Measurements from ENCODE around the gene GPI.
"Not testable (repeated sequence)": the region's sequence is repeated elsewhere in the genome, so short reads cannot be mapped to it uniquely, and the experiment has no call there.

Gene GPI

DNA sequence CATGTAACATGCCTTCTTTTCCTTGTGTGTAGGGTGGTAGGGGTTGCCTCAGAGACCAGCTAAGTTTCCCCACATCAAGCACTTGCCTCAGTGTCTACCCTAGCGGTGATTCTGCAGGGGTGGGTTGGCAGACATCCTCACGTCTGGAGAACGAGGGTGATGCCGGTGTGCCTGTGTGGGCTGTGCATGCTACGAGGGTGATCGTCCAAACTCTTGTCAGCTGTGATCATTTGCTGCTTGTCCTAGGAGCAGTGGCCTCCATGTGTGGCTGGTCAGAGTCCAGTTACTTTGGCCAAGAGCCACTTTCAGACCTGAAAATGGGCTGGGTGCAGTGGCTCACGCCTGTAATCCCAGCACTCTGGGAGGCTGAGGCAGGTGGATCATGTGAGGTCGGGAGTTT is 5.1 kb downstream of the GPI start:
- no peak for DNase-seq

DNA sequence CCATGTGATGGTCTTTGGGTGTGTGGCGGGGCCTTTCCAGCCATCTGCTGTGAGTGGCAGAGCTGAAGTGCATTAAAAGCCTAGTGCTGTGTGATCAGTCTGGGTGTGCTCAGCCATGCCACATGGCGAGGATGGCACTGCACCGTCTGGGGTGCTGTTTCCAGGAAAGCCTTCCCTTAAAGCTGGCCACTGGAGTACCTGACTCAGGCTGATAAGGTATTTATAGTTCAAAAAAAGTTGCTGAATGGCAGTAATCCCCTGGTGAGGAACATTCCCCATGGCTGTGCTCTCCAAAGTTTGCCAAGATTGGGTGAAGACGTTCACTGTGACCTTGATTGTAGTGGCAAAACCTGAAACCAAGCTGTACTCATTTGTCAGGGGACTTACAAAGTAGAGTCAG is 6.0 kb downstream of the GPI start:
- DNase-seq = no peak

DNA sequence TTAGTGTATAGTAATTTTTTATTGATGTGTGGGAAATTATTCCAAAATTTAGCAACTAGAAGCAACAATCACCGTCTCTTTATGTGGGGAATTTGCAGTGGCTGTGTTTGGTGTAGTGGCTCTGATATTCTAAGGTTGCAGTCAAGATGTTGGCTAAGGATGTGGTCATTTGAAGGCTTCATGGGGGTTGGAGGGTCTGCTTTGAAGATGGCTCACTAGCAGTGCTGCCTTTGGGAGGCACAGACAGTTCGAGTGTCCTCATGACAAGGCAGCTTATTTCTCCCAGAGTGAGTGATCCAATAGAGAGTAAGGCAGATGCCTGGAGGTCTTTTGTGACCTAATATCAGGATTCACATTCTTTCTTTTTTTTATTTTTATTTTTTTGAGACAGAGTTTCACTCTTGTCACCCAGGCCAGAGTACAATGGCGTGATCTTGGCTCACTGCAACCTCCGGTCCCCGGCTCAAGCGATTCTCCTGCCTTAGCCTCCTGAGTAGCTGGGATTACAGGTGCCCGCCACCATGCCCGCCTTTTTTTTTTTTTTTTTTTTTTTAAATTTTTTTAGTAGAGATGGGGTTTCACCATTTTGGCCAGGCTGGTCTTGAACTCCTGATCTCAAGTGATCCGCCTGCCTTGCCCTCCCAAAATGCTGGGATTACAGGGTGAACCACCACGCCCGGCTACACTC is 8.7 kb downstream of the GPI start:
- DNase-seq = no peak

DNA sequence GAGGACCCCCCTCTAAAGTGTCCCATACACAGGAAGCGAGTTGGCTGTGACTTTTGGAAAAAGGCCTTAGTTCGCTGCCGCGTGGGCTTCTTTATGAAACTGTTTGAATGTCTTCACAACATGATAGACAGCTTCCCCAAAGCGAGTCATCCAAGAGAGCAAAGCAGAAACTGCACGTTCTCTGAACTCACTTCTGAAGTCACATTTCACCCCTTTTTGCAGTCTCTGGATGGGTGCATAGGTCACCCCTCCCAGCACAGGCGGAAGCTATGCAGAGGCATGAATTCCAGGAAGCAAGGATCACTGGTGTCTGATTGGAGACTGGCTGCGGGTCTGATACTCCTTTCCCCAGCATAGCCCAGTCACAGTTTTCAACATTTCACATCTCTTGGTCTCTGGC is 10.6 kb downstream of the GPI start:
- no peak for DNase-seq

DNA sequence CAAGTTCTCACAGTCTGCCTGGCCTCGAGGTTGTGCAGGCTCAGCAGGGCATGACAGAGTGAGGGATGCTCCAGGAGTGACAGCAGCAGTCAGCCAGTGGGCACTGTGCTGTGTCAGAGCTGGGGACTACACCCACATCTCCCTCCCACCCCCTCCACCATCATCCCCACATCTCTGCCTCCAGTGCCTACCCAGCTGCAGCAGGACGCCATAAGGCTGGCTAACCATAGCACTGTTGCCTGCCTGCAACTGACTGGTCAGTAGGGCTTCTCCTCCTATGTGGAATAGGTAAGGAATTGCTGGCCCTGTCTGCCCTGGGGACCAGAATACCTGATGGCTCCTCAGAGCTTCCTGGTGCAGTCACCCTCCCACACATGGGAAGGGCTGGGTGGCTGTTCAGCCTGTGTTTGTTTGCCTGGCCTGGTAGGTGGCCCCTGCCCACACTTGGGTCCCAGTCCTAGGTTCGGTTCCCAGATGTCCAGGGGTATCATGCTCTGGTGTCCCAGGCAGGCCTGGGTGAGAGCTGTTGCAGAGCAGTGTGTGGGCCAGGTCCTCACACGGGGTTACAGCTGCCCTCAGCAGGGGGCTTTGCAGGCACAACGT is 15.7 kb downstream of the GPI start:
- DNase-seq = no peak

DNA sequence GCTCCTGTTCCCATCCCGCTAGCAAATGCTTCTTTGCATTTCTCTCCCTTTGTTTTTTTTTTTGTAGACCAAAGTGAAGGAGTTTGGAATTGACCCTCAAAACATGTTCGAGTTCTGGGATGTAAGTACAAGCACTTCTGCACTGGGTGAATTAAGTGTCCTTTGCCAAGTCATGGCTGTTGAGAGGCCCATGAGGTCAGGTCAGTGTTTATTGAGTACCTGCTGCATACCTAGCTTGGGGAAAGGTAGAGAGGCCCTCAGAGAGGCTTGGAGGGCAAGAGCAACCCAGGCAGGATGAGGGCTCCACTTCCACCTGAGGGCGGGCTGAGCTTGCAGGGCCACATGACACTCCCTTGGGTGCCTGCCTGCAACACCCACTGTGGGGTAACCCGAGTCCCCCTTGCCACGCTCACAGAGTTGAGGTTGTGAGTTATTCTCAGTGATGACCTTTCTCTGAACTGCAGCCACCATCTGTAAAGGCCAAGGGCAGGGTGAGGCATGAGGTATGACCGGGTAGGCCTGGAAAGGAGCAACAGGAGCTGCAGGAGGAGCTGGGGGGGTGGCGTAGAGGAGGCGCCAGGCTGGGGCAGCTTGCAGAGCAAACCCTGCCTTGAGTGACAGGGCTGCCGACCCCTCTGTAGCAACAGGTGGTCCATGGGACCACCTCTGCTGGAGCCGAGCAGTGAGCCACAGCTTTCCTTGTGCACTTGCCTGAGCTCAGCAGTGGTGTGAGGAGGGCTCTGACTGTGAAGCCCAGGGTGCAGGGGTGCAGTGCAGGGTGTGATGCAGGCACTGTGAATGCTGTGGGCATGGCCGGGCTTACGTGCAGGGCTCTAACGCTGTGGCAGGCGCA is 16.6 kb downstream of the GPI start:
- no peak for DNase-seq

DNA sequence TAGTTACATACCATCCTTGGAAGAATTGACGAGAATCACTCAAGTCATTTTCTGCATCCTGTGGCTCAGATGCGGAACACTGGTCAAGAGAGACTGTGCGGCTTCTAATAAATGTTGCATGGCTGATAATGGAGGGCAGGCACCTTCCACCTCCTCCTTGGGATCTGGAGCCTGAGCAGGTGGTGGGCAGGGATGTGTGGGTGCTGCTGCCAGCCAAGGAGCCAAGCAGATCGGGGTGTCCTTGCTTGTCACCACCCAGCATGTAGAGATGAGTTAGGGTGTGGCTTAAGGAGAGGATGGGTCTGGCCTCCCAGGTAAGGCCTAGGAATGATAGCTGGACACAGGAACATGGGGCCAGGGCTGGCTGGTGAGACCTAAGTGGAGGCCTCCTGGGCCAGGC is 17.5 kb downstream of the GPI start:
- DNase-seq = no peak

DNA sequence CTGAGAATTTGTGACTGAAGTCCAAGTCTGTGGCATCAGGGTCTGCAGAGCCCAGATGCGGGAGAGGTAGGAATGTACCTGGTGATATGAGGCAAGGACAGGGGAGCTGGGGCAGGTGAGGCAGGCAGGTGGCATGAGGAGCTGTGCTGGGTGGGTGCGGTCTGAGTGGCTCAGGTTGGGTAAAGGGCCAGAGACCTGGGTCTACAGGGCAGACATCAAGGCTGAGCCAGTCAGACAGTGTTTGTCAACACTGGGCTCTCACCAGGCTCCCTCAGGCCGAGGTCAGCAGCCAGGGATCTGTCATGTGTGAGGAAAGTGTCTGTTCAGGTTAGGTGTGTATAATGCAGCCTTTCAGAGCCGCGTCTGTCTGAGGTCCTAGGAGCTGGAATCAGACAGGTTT is 18.6 kb downstream of the GPI start:
- no peak for DNase-seq

DNA sequence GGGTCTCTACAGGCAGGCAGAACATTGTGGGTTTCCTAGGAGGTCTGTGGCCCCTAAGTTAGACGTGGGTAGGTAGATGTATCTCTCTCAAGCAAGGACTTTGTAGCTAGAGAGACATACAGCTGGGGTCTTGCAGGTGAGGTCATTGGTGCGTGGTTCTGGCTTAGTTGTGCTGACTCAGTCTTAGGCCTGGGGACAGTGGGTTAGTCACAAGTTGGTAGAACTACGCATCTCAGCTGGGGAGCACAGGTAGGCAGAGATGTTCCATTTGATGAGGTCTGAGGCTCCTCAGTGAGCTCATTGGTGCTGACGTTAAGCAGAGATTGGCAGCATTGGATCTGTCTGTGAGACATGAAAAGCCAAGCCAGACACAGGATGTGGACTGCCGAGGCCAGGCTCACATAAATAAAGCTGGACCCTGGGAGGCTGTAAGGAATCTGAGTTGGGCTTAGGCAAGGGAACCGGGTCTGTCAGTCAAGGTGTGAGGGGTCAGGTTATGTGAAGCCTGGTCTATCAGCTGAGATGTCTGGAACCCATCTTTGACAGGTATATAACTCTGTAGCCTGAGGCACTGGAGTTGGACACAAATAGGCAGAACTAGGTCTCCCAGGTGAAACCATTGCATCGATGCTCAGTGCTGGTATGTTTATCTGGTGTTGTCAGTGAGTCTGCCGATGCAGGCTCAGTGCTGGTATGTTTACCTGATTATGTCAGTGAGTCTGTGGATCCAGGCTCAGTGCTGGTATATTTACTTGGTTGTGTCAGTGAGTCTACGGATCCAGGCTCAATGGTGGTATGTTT is 21.8 kb downstream of the GPI start:
- no peak for DNase-seq

DNA sequence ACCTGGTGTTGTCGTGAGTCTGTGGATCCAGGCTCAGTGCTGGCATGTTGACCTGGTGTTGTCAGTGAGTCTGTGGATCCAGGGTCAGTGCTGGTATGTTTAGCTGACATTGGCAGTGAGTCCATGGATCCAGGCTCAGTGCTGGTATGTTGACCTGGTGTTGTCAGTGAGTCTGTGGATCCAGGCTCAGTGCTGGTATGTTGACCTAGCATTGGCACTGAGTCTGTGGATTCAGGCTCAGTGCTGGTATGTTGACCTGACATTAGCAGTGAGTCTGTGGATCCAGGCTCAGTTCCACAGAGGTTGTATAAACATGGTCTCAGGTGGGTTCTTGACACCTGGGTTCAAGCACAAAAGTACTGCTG is 22.4 kb downstream of the GPI start:
- no peak for DNase-seq

DNA sequence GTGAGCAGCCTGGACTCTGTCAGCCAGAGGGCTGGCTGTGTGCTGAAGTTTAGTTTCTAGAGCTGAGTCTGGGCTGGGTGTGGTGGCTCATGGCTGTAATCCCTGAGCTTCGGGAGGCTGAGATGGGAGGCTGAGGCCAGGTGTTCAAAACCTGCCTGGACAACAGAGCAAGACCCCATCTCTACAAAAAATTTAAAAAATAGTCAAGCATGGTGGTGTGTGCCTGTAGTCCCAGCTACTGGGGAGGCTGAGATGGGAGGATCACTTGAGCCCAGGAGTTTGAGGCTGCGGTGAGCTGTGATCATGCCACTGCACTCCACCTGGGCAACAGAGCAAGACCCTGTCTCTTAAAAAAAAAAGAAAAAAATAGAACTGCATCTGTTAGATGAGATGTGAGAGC is 23.7 kb downstream of the GPI start:
- DNase-seq = not testable (repeated sequence)

DNA sequence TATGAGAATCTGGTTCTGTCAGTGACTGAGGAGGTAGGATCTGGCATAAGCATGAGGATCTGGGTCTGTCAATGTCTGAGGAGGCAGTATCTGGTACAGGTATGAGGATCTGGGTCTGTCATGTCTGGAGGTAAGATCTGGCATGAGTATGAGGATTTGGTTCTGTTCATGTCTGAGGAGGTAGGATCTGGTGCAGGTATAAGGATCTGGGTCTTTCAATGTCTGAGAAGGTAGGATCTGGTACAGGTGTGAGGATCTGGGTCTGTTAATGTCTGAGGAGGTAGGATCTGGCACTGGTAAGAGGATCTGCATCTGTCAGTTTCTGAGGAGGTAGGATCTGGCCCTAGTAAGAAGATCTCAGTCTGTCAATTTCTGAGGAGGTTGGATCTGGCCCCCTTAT is 26.8 kb downstream of the GPI start:
- DNase-seq = no peak

DNA sequence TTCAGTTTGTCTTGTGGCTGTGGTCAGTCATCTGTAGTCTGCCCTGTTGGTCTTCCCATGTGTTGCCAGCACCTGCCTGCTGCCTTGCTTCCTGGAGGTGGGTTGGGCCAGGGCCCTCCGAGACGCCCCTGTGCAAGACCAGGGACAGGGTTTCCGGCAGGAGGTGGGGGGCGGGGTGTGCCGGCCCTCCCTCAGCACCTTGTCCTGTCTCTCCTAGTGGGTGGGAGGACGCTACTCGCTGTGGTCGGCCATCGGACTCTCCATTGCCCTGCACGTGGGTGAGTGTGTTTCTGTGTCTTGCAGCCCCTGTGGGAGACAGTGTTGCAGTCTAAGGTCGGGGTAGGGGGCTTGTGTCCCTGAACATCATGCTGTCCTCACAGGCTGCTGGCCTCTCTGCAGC is 28.0 kb downstream of the GPI start:
- no peak for DNase-seq

DNA sequence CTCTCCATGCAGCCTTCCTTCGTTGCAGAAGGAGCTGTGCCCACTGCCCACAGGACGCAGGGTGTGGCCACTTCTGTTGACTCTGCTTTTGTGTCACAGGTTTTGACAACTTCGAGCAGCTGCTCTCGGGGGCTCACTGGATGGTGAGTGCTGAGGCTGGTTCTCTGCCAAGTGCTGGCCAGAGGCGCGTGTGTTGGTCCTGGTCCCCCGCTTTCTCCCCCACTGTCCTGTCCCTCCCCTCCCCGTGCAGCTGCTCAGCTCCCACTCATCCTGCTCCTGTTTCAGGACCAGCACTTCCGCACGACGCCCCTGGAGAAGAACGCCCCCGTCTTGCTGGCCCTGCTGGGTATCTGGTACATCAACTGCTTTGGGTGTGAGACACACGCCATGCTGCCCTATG is 28.6 kb downstream of the GPI start:
- DNase-seq = no peak

DNA sequence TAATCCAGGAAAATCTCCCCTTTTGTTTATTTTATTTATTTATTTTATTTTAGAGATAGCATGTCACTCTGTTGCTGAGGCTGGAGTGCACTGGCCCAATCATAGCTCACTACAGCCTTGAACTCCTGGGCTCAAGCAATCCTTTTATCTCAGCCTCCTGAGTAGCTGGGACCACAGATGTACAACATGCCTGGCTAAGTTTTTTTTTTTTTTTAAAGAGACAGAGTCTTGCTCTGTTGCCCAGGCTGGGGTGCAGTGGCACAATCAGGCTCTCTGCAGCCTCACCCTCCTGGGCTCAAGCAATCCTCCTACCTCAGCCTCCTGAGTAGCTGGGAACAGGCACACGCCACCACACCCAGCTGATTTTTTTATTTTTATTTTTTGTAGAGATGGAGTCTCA is 32.9 kb downstream of the GPI start:
- no peak for DNase-seq

DNA sequence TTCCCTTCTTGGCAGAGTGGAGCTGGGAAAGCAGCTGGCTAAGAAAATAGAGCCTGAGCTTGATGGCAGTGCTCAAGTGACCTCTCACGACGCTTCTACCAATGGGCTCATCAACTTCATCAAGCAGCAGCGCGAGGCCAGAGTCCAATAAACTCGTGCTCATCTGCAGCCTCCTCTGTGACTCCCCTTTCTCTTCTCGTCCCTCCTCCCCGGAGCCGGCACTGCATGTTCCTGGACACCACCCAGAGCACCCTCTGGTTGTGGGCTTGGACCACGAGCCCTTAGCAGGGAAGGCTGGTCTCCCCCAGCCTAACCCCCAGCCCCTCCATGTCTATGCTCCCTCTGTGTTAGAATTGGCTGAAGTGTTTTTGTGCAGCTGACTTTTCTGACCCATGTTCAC is 34.9 kb downstream of the GPI start:
- no peak for DNase-seq

DNA sequence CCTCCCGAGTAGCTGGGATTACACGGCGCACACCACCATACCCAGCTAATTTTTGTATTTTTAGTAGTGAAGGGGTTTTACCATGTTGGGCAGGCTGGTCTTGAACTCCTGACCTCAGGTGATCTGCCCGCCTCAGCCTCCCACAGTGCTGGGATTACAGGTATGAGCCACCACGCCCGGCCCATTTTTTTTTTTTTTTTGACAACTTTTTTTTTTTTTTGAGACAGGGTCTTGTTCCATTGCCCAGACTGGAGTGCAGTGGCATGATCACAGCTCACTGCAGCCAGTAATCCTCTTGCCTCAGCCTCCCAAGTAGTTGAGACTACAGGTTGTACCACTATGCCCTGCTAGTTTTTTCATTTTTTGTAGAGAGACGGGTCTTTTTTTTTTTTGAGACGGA is 35.8 kb downstream of the GPI start:
- not testable (repeated sequence) for DNase-seq

DNA sequence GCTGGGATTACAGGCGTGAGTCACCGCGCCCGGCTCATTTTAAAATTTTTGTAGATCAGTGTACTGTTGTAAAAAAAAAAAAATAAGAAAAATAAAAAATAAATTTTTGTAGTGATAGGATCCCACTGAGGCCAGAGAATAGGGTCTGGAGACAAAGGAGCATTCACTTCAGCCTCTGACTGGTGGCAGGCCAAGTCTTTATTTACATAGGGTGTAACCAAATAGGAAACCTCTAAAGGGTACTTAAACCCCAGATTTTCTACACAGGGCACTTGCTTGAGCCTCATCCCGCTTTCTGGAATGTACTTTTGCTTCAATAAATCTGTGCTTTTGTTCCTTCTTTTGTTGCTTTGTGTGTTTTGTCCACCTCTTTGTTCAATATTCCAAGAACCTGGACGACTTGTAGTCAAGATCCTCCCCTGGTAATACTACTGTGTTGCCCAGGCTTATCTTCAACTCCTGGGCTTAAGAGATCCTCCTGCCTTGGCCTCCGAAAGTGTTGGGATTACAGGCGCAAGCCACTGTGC is 37.1 kb downstream of the GPI start:
- DNase-seq = no peak

DNA sequence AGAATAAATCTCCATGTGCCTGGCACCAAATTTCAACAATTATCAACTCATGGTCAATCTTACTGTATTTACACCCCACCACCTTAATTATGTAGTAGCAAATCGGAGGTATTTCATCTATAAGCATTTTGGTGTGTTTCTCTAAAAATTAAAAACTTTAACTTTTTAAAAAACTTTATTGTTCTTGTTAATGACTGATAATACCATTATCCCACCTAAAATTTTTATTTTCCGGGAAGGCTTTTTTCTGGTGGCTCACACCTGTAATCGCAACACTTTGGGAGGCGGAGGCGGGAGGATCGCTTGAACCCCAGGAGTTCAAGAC is 38.8 kb downstream of the GPI start:
- DNase-seq = no peak

DNA sequence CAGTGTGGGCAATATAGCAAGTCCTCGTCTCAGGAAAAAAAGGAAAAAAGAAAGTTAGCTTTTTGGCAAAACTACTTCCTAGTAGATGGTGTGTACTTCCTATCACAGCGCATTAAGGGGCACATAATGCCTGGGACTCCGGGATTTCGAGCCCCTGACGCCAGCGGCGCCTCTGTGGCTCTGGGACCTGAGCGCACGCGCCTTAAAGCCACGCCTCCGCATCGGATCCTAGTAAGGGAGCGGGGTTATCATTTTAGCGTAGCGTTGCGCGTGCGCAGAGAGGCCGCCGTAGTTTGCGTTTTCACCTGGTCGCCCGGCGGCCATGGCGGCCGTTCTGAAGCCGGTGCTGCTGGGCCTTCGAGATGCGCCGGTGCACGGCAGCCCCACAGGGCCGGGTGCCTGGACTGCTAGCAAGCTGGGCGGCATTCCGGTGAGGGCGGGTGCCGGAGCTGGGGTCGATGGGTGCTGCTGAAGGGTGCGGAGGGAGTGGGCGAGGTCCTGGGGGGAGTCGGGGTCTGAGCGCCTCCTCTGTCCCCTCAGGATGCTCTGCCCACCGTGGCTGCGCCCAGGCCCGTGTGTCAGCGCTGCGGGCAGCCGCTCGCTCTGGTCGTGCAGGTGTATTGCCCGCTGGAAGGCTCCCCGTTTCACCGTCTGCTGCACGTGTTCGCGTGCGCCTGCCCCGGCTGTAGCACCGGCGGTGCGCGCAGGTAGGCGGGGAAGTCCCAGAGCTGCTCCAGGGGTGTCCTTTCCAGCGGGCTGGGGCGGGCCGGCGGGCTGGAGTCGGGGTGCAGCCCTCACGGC is 39.3 kb downstream of the GPI start, which contains the start of gene PDCD2L:
Gene PDCD2L, plus strand, starts transcription at position 291 of the 801 bp plus-strand sequence. Its CDS starts 32 bp downstream, at position 323.
- DNase-seq = peak; percentile 95

DNA sequence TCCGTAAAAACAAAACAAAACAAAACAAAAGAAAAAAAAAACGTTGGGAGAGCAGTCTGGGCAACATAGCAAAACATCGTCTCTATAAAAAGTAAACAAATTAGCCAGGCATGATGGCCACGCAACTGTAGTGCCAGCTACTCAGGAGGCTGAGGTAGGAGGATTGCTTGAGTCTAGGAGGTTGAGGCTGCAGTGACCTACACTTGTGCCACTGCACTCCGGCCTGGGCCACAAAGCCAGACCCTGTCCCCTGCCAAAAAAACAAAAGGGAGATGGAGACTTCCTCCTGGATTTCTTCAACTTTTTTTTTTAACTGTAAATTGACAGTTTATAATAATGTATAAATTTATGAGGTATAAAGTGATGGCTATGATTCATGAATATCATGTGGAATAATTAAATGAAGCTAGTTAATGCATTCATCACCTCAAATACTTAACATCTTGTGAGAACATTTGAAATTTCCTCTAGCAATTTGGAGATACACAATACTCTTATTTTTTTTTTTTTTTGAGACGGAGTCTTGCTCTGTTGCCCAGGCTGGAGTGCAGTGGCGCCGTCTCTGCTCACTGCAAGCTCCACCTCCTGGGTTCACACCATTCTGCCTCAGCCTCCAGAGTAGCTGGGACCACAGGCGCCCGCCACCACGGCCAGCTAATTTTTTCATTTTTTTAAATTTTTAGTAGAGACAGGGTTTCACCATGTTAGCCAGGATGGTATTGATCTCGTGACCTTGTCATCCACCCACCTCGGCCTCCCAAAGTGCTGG is 41.1 kb downstream of the GPI start:
- DNase-seq = no peak

DNA sequence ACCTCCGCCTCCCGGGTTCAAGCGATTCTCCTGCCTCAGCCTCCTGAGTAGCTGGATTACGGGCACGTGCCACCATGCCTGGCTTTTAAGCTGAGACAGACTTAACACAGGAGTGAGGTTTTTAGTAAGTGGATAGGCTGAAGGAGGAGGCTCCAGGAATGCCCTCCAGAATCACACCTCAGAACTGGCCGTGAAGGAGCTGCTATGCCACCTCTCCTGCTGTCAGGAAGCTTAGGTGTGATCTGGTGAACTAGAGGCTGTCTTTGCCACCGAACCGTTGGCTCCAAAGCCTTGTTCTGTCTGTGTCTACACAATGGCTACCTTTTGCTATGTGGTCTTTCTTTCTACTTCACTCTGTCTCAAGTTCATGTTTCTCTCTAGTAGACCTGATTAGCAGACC is 43.4 kb downstream of the GPI start:
- no peak for DNase-seq

Measured in activated CD4-positive, alpha-beta T cell treated with anti-CD3 and anti-CD28 coated beads, Interleukin-2, amount 50 U/mL, for 16 hours (primary cell).